ENCODE data around the gene RFX1.
A peak's percentile ranks its signal among the peaks of the same experiment; 100 is the strongest.
"Not testable (repeated sequence)": the region's sequence is repeated elsewhere in the genome, so short reads cannot be mapped to it uniquely, and the experiment has no call there.

Gene RFX1

DNA sequence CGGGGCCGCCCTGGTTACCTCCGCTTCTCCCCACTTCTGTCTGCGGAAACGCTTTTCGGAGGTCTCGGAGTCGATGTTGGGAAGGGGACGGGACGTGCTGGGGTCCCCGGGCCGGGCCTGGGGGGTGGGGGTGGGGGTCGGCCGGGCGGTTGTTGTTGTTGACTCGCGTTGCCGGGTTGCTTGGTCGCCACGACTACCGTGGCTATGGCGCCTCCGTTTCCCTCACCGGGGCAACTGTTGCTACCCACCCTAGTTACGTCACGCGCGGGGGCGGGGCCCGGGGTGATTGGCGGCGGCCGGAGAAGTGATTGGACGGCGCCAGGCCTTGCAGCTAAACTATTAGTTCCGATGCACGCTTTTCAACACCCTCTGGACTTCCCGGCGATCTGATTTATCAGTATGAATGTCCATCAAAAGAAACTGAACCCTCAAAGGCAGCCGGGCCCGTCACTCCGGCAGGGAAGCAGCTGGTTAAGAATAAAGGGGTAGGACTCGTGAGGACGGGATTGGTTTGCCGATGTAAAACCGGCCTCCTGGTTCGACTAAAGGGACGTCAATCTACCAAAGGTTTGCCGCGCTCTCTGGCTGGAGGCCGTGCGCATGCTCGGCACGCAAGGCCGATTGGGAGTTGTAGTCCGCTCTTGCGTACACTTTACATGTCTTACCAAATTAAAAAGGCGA lies at the start of gene RFX1:
Gene RFX1 (minus strand): TSS at position 236 of the 681 bp plus-strand sequence. CDS start 12,477 bp downstream, outside the sequence.
- peak; percentile 100 for DNase-seq

DNA sequence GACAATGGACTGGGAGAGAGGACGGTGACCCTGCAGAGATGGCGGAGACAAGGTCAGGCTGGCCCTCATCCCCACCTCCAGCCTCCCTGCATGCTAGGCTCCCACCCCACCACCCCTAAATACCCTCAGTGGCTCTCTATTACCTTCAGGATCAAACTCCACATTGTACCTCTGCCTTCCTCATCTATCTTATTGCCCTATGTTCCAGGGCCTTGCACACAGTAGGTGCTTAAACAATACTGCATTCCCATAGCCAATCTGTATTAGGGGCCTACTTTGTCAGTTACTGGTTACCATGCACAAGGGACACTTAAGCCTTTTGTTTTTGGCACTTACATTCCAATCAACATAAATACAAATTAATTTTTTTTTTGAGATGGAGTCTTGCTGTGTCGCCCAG lies 49.3 kb upstream of the RFX1 start:
- DNase-seq, result no peak

DNA sequence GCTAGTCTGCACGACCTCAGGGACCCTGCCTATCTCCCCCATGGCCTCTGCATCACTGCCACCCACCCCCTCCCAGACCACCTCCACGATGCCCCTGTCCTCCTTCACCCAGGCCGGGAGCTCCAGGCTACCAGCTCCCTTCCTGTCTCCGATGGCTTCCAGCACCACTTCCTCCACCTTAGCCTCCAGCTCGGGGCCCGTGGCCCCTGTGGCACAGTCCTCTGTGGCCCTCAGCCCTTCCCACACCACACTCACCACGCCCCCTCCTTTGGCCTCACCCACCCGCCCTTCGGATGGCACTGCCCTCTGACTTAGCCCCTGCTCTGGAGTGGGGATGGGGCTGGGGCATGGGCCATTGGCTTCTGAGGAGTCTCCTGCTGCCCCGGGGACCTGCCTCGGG lies 48.6 kb upstream of the RFX1 start:
- no peak for DNase-seq

- no peak for DNase-seq
Measured at GRCh38 chr19:14054099-14054498, 48.0 kb upstream of the RFX1 start.

DNA sequence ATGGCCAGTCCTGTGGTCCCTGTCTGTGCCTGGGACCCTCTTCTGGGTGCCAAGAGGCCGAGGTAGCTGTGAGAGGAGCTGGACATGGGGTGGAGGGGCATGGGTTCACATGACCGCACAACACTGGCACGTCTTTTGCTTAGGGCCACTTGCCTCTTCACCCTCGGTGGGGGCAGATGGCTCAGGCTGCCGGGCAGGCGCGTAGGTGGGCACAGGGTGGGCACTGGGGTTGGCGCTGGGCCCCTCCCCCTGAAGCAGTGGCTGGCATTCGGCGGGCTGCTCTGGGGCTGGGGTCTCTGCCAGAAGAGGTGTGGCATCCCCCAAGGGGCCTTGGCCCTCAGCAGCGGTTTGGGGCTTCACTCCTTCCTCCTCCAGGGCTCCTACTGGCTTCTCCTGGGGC lies 47.4 kb upstream of the RFX1 start:
- DNase-seq, result no peak

- DNase-seq, result no peak
Measured at GRCh38 chr19:14053032-14053431, 46.9 kb upstream of the RFX1 start.

DNA sequence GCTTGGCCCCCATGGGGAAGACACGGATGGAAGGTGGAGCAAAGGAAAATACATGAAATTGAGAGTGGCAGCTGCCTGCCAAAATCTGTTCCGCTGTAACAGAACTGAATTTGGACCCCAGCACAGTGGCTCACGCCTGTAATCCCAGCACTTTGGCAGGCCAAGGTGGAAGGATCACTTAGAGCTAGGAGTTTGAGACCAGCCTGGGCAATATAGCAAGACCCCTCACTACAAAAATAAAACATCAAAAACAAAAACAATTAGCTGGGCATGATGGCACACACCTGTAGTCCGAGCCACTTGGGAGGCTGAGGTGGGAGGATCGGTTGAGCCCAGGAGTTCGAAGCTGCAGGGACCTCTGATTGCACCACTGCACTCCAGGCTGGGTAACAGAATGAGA lies 46.4 kb upstream of the RFX1 start:
- no peak for DNase-seq

DNA sequence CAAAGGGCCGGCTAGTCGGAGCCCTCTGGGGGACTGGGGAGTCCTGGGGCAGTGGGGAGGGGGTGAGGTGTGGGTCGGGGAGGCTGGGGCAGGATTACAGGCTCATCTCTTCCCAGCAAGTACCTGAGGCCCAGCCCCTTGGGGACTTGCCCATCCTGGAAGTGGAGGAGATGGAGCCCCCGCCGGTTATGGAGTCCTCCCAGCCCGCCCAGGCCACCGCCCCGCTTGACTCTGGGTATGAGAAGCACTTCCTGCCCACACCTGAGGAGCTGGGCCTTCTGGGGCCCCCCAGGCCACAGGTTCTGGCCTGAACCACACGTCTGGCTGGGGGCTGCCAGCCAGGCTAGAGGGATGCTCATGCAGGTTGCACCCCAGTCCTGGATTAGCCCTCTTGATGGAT lies 45.9 kb upstream of the RFX1 start:
- DNase-seq, result no peak

- not testable (repeated sequence) for DNase-seq
Measured at GRCh38 chr19:14050961-14051360, 44.8 kb upstream of the RFX1 start.

GRCh38 chr19:14050512-14050911 lies 44.4 kb upstream of the RFX1 start:
- no peak for DNase-seq

- no peak for DNase-seq
Measured at GRCh38 chr19:14048443-14049153, 42.5 kb upstream of the RFX1 start.

DNA sequence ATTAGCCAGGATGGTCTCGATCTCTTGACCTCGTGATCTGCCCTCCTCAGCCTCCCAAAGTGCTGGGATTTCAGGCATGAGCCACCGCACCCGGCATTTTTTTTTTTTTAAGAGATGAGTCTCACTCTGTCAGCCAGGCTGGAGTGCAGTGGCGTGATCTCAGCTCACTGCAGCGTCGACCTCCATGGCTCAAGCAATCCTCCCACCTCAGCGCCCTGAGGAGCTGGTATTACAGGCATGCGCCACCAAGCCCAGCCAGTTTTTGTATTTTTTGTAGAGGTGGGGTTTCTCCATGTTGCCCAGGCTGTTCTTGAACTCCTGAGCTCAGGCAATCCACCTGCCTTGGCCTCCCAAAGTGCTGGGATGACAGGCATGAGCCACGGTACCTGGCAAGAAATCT lies 41.7 kb upstream of the RFX1 start:
- DNase-seq, result not testable (repeated sequence)

GRCh38 chr19:14042659-14043608 lies 36.8 kb upstream of the RFX1 start:
- DNase-seq, result peak; percentile 75

GRCh38 chr19:14039181-14039580 lies 33.1 kb upstream of the RFX1 start:
- DNase-seq, result no peak

GRCh38 chr19:14035706-14036105 lies 29.6 kb upstream of the RFX1 start:
- DNase-seq, result no peak

DNA sequence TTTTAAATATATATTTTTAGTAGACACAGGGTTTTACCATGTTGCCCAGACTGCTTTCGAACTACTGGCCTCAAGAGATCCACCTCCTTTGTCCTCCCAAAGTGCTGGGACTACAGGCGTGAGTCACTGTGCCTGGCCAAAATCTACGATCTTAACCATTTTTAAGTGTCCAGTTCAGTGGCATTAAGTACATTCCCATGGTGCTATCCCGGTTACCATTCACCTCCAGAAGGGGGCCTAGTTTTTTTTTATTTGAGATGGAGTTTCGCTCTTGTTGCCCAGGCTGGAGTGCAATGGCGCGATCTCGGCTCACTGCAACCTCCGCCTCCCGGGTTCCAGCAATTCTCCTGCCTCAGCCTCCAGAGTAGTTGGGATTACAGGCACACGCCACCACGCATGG lies 29.0 kb upstream of the RFX1 start:
- DNase-seq, result not testable (repeated sequence)

GRCh38 chr19:14033946-14034345 lies 27.8 kb upstream of the RFX1 start:
- no peak for DNase-seq

- DNase-seq, result peak; percentile 76
Measured at GRCh38 chr19:14031719-14032480, 25.8 kb upstream of the RFX1 start, which contains the start of gene IL27RA. Gene IL27RA, plus strand, starts transcription at chr19:14031762. Its CDS starts 111 bp downstream, at chr19:14031873.

DNA sequence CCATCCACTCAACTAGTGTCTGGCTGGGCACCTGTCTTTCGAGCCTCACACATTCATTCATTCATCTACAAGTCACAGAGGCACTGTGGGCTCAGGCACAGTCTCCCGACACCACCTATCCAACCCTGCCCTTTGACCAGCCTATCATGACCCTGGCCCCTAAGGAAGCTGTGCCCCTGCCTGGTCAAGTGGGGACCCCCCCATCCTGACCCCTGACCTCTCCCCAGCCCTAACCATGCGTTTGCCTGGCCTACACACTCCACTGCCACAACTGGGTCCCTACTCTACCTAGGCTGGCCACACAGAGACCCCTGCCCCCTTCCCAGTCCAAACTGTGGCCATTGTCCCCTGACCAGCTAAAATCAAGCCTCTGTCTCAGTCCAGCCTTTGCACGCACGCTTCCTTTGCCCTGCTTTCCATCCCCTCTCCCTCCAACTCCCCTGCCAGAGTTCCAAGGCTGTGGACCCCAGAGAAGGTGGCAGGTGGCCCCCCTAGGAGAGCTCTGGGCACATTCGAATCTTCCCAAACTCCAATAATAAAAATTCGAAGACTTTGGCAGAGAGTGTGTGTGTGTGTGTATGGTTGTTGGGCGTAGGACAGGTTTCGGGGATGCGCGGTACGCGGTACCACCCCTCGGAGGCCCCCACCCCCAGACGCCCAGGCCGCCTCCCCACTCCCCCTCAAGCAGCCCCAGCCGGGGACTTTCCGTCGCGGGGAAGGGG lies 25.0 kb upstream of the RFX1 start:
- DNase-seq, result no peak

DNA sequence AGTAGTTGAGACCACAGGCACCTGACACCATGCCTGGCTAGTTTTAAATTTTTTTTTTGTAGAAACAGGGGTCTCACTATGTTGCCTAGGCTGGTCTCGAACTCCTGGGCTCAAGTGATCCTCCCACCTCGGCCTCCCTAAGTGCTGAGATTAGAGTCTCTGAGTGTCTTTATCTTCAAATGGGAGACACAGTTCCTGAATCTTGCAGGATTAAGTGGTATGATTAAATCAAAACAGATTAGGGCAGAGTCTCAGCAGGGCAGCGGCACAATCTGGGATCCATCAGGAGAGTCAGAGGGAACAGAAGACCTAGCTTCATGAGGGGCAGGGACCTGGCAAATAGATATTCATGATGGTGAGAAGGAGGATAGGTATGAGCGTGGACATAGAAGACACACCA lies 22.8 kb upstream of the RFX1 start:
- DNase-seq, result no peak

GRCh38 chr19:14027856-14028450 lies 21.8 kb upstream of the RFX1 start, which contains the start of gene RLN3:
Gene RLN3, plus strand, starts transcription at chr19:14028148. Its CDS starts 57 bp downstream, at chr19:14028205.
- DNase-seq, result no peak

Data from right hindlimb (tissue), 1 donor.